Measurements from ENCODE around the gene C12orf57. TPM values are rescaled to one million over a fixed set of nuclear protein-coding genes. Genes with fewer than 3 reads are reported as not detected.

C12orf57 gene
- total RNA-seq, 5 donors from 2014 or later (not counting 1 experiment from before 2014, with no cell fraction given) = 256 to 466 (median 412) TPM

GRCh38 chr12:6953442-6954315 is 9.9 kb downstream of the C12orf57 start:
- POLR2A ChIA-PET = interaction anchor here in 1 of 2 donors (0.6 kb wide), 1 partner anchor 13 kb away, joined by 3 read pairs; no protein-coding TSS in a partner anchor
- Mint-ChIP-seq H3K4me1 (peaks cover 79 to 86% (median 85%) of the 10 kb centered on the region in 3 donors), H3K4me3 (peak overlapping the region; percentile 88 to 98 (median 91)), H3K27me3 (no peaks in the 10 kb centered on the region), H3K27ac (peak overlapping the region; percentile 97 to 100), H3K9me3 (no peaks in the 10 kb centered on the region), H3K36me3 (peaks cover 31% of the 10 kb centered on the region)
- Histone ChIP-seq H3K27me3 (replicated peaks in 1 of 2; ENCODE audit: control insufficient read depth in 2 of 2, extremely low read depth in 1 of 2, insufficient read depth in 2 of 2, low read length in 1 of 2) (no peaks in the 10 kb centered on the region), H3K9me3 (no peaks in the 10 kb centered on the region), H3K4me3 (ENCODE audit: control insufficient read depth in 1 of 2, extremely low read depth in 1 of 2, low read length in 1 of 2) (peak overlapping the region; percentile 77 to 90), H3K36me3 (ENCODE audit: control insufficient read depth in 2 of 2, extremely low read depth in 1 of 2, insufficient read depth in 1 of 2, low read length in 1 of 2) (peaks cover 9 to 45% of the 10 kb centered on the region in 2 donors), H3K27ac (ENCODE audit: low read length) (peak overlapping the region; percentile 97), H3K4me1 (ENCODE audit: control insufficient read depth in 1 of 2, extremely low read depth in 1 of 2, insufficient read depth in 2 of 2, low read length in 2 of 2) (peaks cover 57 to 86% of the 10 kb centered on the region in 2 experiments)
- DNase-seq (peak in 27 of 35 experiments; percentile 33 to 86 (median 53)), ATAC-seq (replicated peaks in 1 of 4) (peak; percentile 32 to 48 (median 40))
- 3% methylated on average over 12 of the region's 24 CpGs for WGBS (ENCODE audit: insufficient coverage)
- CTCF ChIA-PET = interaction anchor here (0.6 to 1.8 kb wide), 7 partner anchors 8 to 90 kb away, joined by 3 to 8 read pairs (median 4); partner anchors contain the start of genes C12orf57 (in 1 of the 2) and RNU7-1 (in 1 of the 2)

GRCh38 chr12:6954316-6955107 is 10.7 kb downstream of the C12orf57 start:
- peak in 1 of 35 experiments; percentile 32 for DNase-seq
- no peaks in the 10 kb centered on the region for H3K9me3 Mint-ChIP-seq
- POLR2A ChIA-PET = interaction anchor here (0.6 to 1.0 kb wide), 2 partner anchors 11 to 12 kb away, joined by 3 to 4 read pairs; partner anchors contain the start of genes C12orf57 (in 1 of the 2) and RNU7-1 (in 1 of the 2)
- peaks cover 9 to 47% of the 10 kb centered on the region in 2 donors for H3K36me3 ChIP-seq (ENCODE audit: control insufficient read depth in 2 of 2, extremely low read depth in 1 of 2, insufficient read depth in 1 of 2, low read length in 1 of 2)
- H3K27me3 Mint-ChIP-seq = no peaks in the 10 kb centered on the region
- CTCF ChIA-PET = interaction anchor here (0.9 to 1.3 kb wide), 5 partner anchors 9 to 30 kb away, joined by 3 to 4 read pairs (median 3); partner anchors contain the start of genes C12orf57 (in 1 of the 2) and RNU7-1 (in 1 of the 2)
- H3K4me1 ChIP-seq (ENCODE audit: control insufficient read depth in 1 of 2, extremely low read depth in 1 of 2, insufficient read depth in 2 of 2, low read length in 2 of 2) = peaks cover 55 to 86% of the 10 kb centered on the region in 2 experiments
- H3K9me3 ChIP-seq = no peaks in the 10 kb centered on the region
- H3K36me3 Mint-ChIP-seq = peaks cover 37% of the 10 kb centered on the region
- H3K27me3 ChIP-seq (replicated peaks in 1 of 2; ENCODE audit: control insufficient read depth in 2 of 2, extremely low read depth in 1 of 2, insufficient read depth in 2 of 2, low read length in 1 of 2) = no peaks in the 10 kb centered on the region
- peaks cover 80 to 86% (median 85%) of the 10 kb centered on the region in 3 donors for H3K4me1 Mint-ChIP-seq
- peak overlapping the region; percentile 97 for H3K27ac ChIP-seq (ENCODE audit: low read length)
- H3K4me3 ChIP-seq (ENCODE audit: control insufficient read depth in 1 of 2, extremely low read depth in 1 of 2, low read length in 1 of 2) = peak overlapping the region; percentile 77 to 90
- 52% methylated on average over 12 of the region's 21 CpGs for WGBS (ENCODE audit: insufficient coverage)
- H3K27ac Mint-ChIP-seq = peak overlapping the region; percentile 97 to 100
- peak overlapping the region; percentile 88 to 98 (median 91) for H3K4me3 Mint-ChIP-seq
- ATAC-seq (replicated peaks in 1 of 4) = no peak

- DNase-seq (no peak), ATAC-seq (replicated peaks in 1 of 4) (no peak)
- POLR2A ChIA-PET = interaction anchor here (0.7 to 1.0 kb wide), 2 partner anchors 9 to 12 kb away, joined by 3 to 4 read pairs; partner anchors contain the start of genes C12orf57 (in 1 of the 2) and RNU7-1 (in 1 of the 2)
- peak overlapping the region; percentile 70 to 91 (median 88) for H3K4me3 Mint-ChIP-seq
- peak overlapping the region; percentile 97 to 100 for H3K27ac Mint-ChIP-seq
- Histone ChIP-seq H3K36me3 (ENCODE audit: control insufficient read depth in 2 of 2, extremely low read depth in 1 of 2, insufficient read depth in 1 of 2, low read length in 1 of 2) (peaks cover 9 to 52% of the 10 kb centered on the region in 2 donors), H3K9me3 (no peaks in the 10 kb centered on the region), H3K27me3 (replicated peaks in 1 of 2; ENCODE audit: control insufficient read depth in 2 of 2, extremely low read depth in 1 of 2, insufficient read depth in 2 of 2, low read length in 1 of 2) (no peaks in the 10 kb centered on the region), H3K27ac (ENCODE audit: low read length) (peak overlapping the region; percentile 97), H3K4me1 (ENCODE audit: control insufficient read depth in 1 of 2, extremely low read depth in 1 of 2, insufficient read depth in 2 of 2, low read length in 2 of 2) (peaks cover 58 to 86% of the 10 kb centered on the region in 2 experiments), H3K4me3 (ENCODE audit: control insufficient read depth in 1 of 2, extremely low read depth in 1 of 2, low read length in 1 of 2) (peak overlapping the region; percentile 3 to 77)
- no peaks in the 10 kb centered on the region for H3K9me3 Mint-ChIP-seq
- peaks cover 81 to 86% (median 84%) of the 10 kb centered on the region in 3 donors for H3K4me1 Mint-ChIP-seq
- H3K27me3 Mint-ChIP-seq = no peaks in the 10 kb centered on the region
- CTCF ChIA-PET = interaction anchor here (1.1 to 1.3 kb wide), 3 partner anchors 9 to 30 kb away, joined by 3 to 4 read pairs (median 3); no protein-coding TSS in a partner anchor
- 54% methylated on average over 11 of the region's 22 CpGs for whole genome bisulfite sequencing (ENCODE audit: insufficient coverage)
- peaks cover 37% of the 10 kb centered on the region for H3K36me3 Mint-ChIP-seq
These were observed 11.5 kb downstream of the C12orf57 start for GRCh38 chr12:6955108-6956020.

- Histone ChIP-seq H3K36me3 (ENCODE audit: control insufficient read depth in 2 of 2, extremely low read depth in 1 of 2, insufficient read depth in 1 of 2, low read length in 1 of 2) (peaks cover 9 to 60% of the 10 kb centered on the region in 2 donors), H3K27me3 (replicated peaks in 1 of 2; ENCODE audit: control insufficient read depth in 2 of 2, extremely low read depth in 1 of 2, insufficient read depth in 2 of 2, low read length in 1 of 2) (no peaks in the 10 kb centered on the region), H3K27ac (ENCODE audit: low read length) (peak overlapping the region; percentile 97), H3K4me1 (ENCODE audit: control insufficient read depth in 1 of 2, extremely low read depth in 1 of 2, insufficient read depth in 2 of 2, low read length in 2 of 2) (peaks cover 62 to 86% of the 10 kb centered on the region in 2 experiments), H3K4me3 (ENCODE audit: control insufficient read depth in 1 of 2, extremely low read depth in 1 of 2, low read length in 1 of 2) (peak overlapping the region in 1 of 2 donors; percentile 2), H3K9me3 (no peaks in the 10 kb centered on the region)
- POLR2A ChIA-PET = interaction anchor here (0.7 to 1.2 kb wide), 4 partner anchors 10 to 13 kb away, joined by 3 to 6 read pairs (median 4); partner anchors contain the start of genes C12orf57 (in 2 of the 2) and RNU7-1 (in 2 of the 2)
- CTCF ChIA-PET = interaction anchor here in 1 of 2 donors (6.8 kb wide), 1 partner anchor 10 kb away, joined by 126 read pairs; the partner anchor contains the start of genes C12orf57 and RNU7-1
- H3K4me3 Mint-ChIP-seq = peak overlapping the region; percentile 28 to 88 (median 31)
- no peaks in the 10 kb centered on the region for H3K27me3 Mint-ChIP-seq
- 46% methylated on average over 24 of the region's 28 CpGs for WGBS (ENCODE audit: insufficient coverage)
- DNase-seq (peak in 3 of 35 experiments; percentile 47 to 54 (median 49)), ATAC-seq (replicated peaks in 1 of 4) (no peak)
- H3K36me3 Mint-ChIP-seq = peaks cover 38% of the 10 kb centered on the region
- peaks cover 82 to 87% (median 85%) of the 10 kb centered on the region in 3 donors for H3K4me1 Mint-ChIP-seq
- no peaks in the 10 kb centered on the region for H3K9me3 Mint-ChIP-seq
- peak overlapping the region; percentile 92 to 100 for H3K27ac Mint-ChIP-seq
These were observed 12.4 kb downstream of the C12orf57 start for GRCh38 chr12:6956021-6956727.

All from T-cell (primary cell).